HepG2 (cell line): ENCODE measurements around the gene U2AF1L4. TPM values are rescaled to one million over a fixed set of nuclear protein-coding genes. Genes with fewer than 3 reads are reported as not detected.

Experiments
- ATAC-seq: fragments of 200-7000 bp; cut with Tn5 transposase; 3 replicates; pipeline ENCODE4 v1.9.1; 2020; ENCODE audit warnings: mild to moderate bottlenecking, moderate library complexity
- BruUV-seq: library from RNA; stranded (reverse); fragments of 400-500 nt; replicated peaks from 2 replicates; lab custom pipeline; 2021; lab: Mats Ljungman, UMichigan
- CTCF ChIA-PET: fragments of 300-600 bp; formaldehyde crosslinking; extraction: SDS; loops from one replicate; lab custom pipeline; 2021; ENCODE audit warnings: low total read pairs, inconsistent platforms, low intra/inter-chr PET ratio; lab: Yijun Ruan, JAX
- POLR2A ChIA-PET: fragments of 350-600 bp; sonication (Branson Sonifier 250); formaldehyde crosslinking; loops from one replicate; lab custom pipeline; 2020; ENCODE audit warnings: antibody characterized with exemption, inconsistent platforms; lab: Yijun Ruan, JAX
- DNase-seq: peaks from one replicate; pipeline ENCODE4 v3.0.0-alpha.2; 2015; ENCODE audit warnings: low spot score
- FAIRE-seq: peaks from 3 replicates; lab custom pipeline; 2011; peaks lifted over from hg19 to GRCh38; lab: Jason Lieb, UNC
- H2AFZ ChIP-seq: one replicate; pipeline ENCODE4 v1.6.1; 2011; ENCODE audit warnings: low read length, inconsistent platforms
- H3K27ac ChIP-seq: fragments of 300-600 bp; 3 replicates; pipeline ENCODE4 v1.8.0; 2011; ENCODE audit warnings: mixed run types, mild to moderate bottlenecking, mixed read lengths, low read length, inconsistent platforms; ENCODE audit not compliant: insufficient read depth; ENCODE audit errors: extremely low read length
- H3K27me3 ChIP-seq, 2 experiments: fragments of 200-600 bp in 1 of 2; 2 replicates in 1 of 2; 3 replicates in 1 of 2; pipeline versions ENCODE4 v1.6.0 to v1.8.0; 2011; ENCODE audit warnings: low read length in 2 of 2, mild to moderate bottlenecking in 2 of 2, moderate library complexity in 2 of 2, inconsistent platforms in 1 of 2; ENCODE audit not compliant: insufficient read depth in 2 of 2, control insufficient read depth in 1 of 2
- H3K36me3 ChIP-seq, 2 experiments: fragments of 200-600 bp in 1 of 2; replicated peaks in 1 of 2; 2 replicates in 1 of 2; 3 replicates in 1 of 2; pipeline versions ENCODE4 v1.5.1 to v1.8.0; 2011; ENCODE audit warnings: low read length in 2 of 2, inconsistent platforms in 1 of 2; ENCODE audit not compliant: insufficient read depth in 2 of 2, control insufficient read depth in 1 of 2
- H3K4me1 ChIP-seq: 2 replicates; pipeline ENCODE4 v1.5.1; 2012; ENCODE audit warnings: low read length, inconsistent platforms; ENCODE audit not compliant: insufficient read depth
- H3K4me2 ChIP-seq: 2 replicates; pipeline ENCODE4 v1.6.0; 2011; ENCODE audit warnings: low read depth, low read length, inconsistent platforms
- H3K4me3 ChIP-seq, 3 experiments: fragments of 200-600 bp in 1 of 3; sonication (generic), shearing (Covaris generic) in 1 of 3; replicated peaks in 1 of 3; 2 replicates each; pipeline ENCODE4 v1.5.1; 2011 to 2016; ENCODE audit warnings: low read length in 3 of 3, inconsistent platforms in 2 of 3, low read depth in 2 of 3, mild to moderate bottlenecking in 2 of 3, control low read depth in 1 of 3, mixed read lengths in 1 of 3; ENCODE audit not compliant: insufficient read depth in 1 of 3
- H3K79me2 ChIP-seq: one replicate; pipeline ENCODE4 v1.6.1; 2011; ENCODE audit warnings: low read length, inconsistent platforms; ENCODE audit not compliant: insufficient read depth
- H3K9ac ChIP-seq: 2 replicates; pipeline ENCODE4 v1.6.0; 2011; ENCODE audit warnings: mild to moderate bottlenecking, low read depth, low read length, inconsistent platforms; ENCODE audit not compliant: insufficient read depth
- H3K9me3 ChIP-seq: 2 replicates; pipeline ENCODE4 v1.5.1; 2012; ENCODE audit warnings: mild to moderate bottlenecking, low read length
- H4K20me1 ChIP-seq: 2 replicates; pipeline ENCODE4 v1.6.0; 2011; ENCODE audit warnings: inconsistent platforms, mild to moderate bottlenecking, low read length, moderate library complexity; ENCODE audit not compliant: insufficient read depth
- BORCS8-MEF2B ChIP-seq: sonication (generic); formaldehyde crosslinking; IDR thresholded peaks from 2 replicates; pipeline ENCODE4 v1.8.0; 2022; ENCODE audit warnings: mild to moderate bottlenecking, missing genetic modification reagents
- MBD4 ChIP-seq: IDR thresholded peaks from 2 replicates; pipeline ENCODE4 v1.6.1; 2012; ENCODE audit warnings: low read length, inconsistent platforms, borderline replicate concordance
- RBFOX2 ChIP-seq: fragments of 200-400 bp; formaldehyde crosslinking; IDR thresholded peaks from 2 replicates; pipeline ENCODE4 v1.6.1; 2017; ENCODE audit warnings: low read depth, mild to moderate bottlenecking, low read length
- RNF2 ChIP-seq: fragments of 450-650 bp; conservative IDR thresholded peaks from 2 replicates; pipeline ENCODE4 v1.6.1; 2016; ENCODE audit warnings: low read depth
- ZNF749 ChIP-seq: sonication (generic); formaldehyde crosslinking; IDR thresholded peaks from 2 replicates; pipeline ENCODE4 v1.8.0; 2022; ENCODE audit warnings: mild to moderate bottlenecking, missing genetic modification reagents, moderate library complexity, borderline replicate concordance
- WGBS: methylation state at CpG from one replicate; pipeline ENCODE4 v1.1.6; 2017; ENCODE audit warnings: low lambda C conversion rate; 5-methylcytosine and 5-hydroxymethylcytosine counted together
- in situ Hi-C: cut with HindIII; loops from 2 replicates; pipeline ENCODE4 v1.10.0; 2017; ENCODE audit warnings: low pct_unique_long_range_greater_than_20kb; ENCODE audit not compliant: extremely low pct_ligation_motif_present
- intact Hi-C: fragments of 100-400 bp; cut with micrococcal nuclease; formaldehyde crosslinking; loops from one replicate; pipeline ENCODE4 v1.10.0; 2022; ENCODE audit not compliant: unreplicated experiment
- polyA plus RNA-seq, 8 experiments: library from polyadenylated mRNA; depleted of rRNA in 3 of 8; stranded (reverse) in 7 of 8; unstranded in 1 of 8; fragments of >200 nt; fragmentation: Illumina TruSeq in 4 of 8; extraction: Trizol in 4 of 8; gene quantifications; 2 replicates each; pipeline versions ENCODE4 v1.2.1 to v1.2.3, GENCODE V29; 2011 to 2016; ENCODE audit warnings: low read depth in 4 of 8, missing spikeins in 1 of 8, mixed read lengths in 1 of 8; ENCODE audit not compliant: insufficient read depth in 1 of 8
- total RNA-seq, 5 experiments: library from RNA; depleted of rRNA; stranded (reverse); fragments of >200 nt; fragmentation: Illumina TruSeq; extraction: Trizol; gene quantifications; 2 replicates each; pipeline ENCODE4 v1.2.3, GENCODE V29; 2016; ENCODE audit warnings: low read depth in 1 of 5
- TF ChIP-seq, protein P1 (sequence below): sonication (generic); formaldehyde crosslinking; IDR thresholded peaks from 2 replicates; pipeline ENCODE4 v1.5.0; 2020; ENCODE audit warnings: missing genetic modification reagents

Gene U2AF1L4
- total and polyA plus RNA-seq, 2 of the 13 experiments (the other 11 are each of a cell fraction or from before 2014, with no cell fraction given), result 7.9 to 15.4 TPM

DNA sequence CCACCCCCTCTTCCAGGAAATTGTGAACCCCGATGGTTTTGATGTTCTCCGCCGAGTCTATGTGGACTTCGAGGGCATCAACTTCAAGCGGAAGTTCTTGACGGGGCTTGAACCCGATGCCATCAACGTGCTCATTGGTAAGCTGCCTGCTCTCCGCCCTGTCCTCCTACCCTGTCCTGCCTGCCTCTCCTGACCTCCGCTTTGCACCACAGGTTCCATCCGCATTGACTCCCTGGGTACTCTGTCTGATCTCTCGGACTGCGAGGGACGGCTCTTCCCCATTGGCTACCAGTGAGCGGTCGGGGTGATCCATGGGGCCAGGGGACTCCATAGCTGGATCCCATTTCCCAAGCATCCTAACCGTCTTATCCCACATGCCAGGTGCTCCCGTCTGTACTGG, 14.9 kb downstream of the U2AF1L4 start:
- FAIRE-seq (no peak), DNase-seq (no peak), ATAC-seq (no peak)
- Histone ChIP-seq H3K4me1 (no peaks in the 10 kb centered on the region), H3K9ac (no peak overlapping the region), H4K20me1 (no peaks in the 10 kb centered on the region), H2AFZ (no peak overlapping the region), H3K27ac (no peak overlapping the region), H3K4me3 (no peak overlapping the region), H3K9me3 (no peaks in the 10 kb centered on the region), H3K27me3 (no peaks in the 10 kb centered on the region), H3K36me3 (peaks cover 58 to 94% of the 10 kb centered on the region in 2 experiments; a peak in 4 of 5 replicates), H3K79me2 (no peaks in the 10 kb centered on the region), H3K4me2 (no peak overlapping the region)
- TF ChIP-seq BORCS8-MEF2B (CRISPR knock-in tag) (no peak), RNF2 (no peak), MBD4 (no peak), ZNF749 (no peak)
- in situ Hi-C loops, result no loop called here
- ChIA-PET POLR2A (interaction anchor here (1.0 to 3.6 kb wide), 2 partner anchors 10 to 11 kb away, joined by 3 to 11 read pairs; no protein-coding TSS in a partner anchor), CTCF (no interaction called here)
- intact Hi-C loops, result no loop called here
- no TSS peak for BruUV-seq
- 95% methylated on average over 18 of the region's 18 CpGs for WGBS

GRCh38 chr19:35729763-35730162, 15.5 kb downstream of the U2AF1L4 start:
- DNase-seq (no peak), FAIRE-seq (no peak), ATAC-seq (no peak)
- H3K27me3 ChIP-seq, result no peaks in the 10 kb centered on the region
- in situ Hi-C loops (no loop called here), intact Hi-C loops (no loop called here)
- H4K20me1 ChIP-seq, result no peaks in the 10 kb centered on the region
- 83% methylated on average over 4 of the region's 11 CpGs for whole genome bisulfite sequencing
- no peak overlapping the region for H3K4me2 ChIP-seq
- peaks cover 60 to 94% of the 10 kb centered on the region in 2 experiments; a peak in 4 of 5 replicates for H3K36me3 ChIP-seq
- H3K9me3 ChIP-seq, result no peaks in the 10 kb centered on the region
- H3K4me1 ChIP-seq, result no peaks in the 10 kb centered on the region
- no peaks in the 10 kb centered on the region for H3K79me2 ChIP-seq
- no peak overlapping the region for H3K9ac ChIP-seq
- H3K4me3 ChIP-seq, result no peak overlapping the region
- peak; percentile 51; the same call in 1 of the 2 replicates for TF ChIP-seq RBFOX2
- TF ChIP-seq, protein P1, sequence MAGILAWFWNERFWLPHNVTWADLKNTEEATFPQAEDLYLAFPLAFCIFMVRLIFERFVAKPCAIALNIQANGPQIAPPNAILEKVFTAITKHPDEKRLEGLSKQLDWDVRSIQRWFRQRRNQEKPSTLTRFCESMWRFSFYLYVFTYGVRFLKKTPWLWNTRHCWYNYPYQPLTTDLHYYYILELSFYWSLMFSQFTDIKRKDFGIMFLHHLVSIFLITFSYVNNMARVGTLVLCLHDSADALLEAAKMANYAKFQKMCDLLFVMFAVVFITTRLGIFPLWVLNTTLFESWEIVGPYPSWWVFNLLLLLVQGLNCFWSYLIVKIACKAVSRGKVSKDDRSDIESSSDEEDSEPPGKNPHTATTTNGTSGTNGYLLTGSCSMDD, result no peak
- H2AFZ ChIP-seq, result no peak overlapping the region
- no peak overlapping the region for H3K27ac ChIP-seq
- ChIA-PET POLR2A (interaction anchor here (1.0 to 3.6 kb wide), 2 partner anchors 10 to 11 kb away, joined by 3 to 11 read pairs; no protein-coding TSS in a partner anchor), CTCF (no interaction called here)
- no TSS peak for BruUV-seq
